HepG2 (cell line): Measurements from ENCODE around the gene SGPL1.

ENCODE experiments used
- CTCF ChIP-seq: sonication (generic); formaldehyde crosslinking; IDR thresholded peaks from 2 replicates; pipeline ENCODE4 v1.5.0; 2020; ENCODE audit warnings: mild to moderate bottlenecking, missing genetic modification reagents, moderate library complexity
- EP300 ChIP-seq, 3 experiments: sonication (generic) in 1 of 3; formaldehyde crosslinking in 1 of 3; IDR thresholded peaks; 2 replicates each; pipeline versions ENCODE4 v1.5.1 to v1.6.1; 2011 to 2020; ENCODE audit warnings: low read depth in 2 of 3, low read length in 2 of 3, borderline replicate concordance in 1 of 3, improper control_type of control experiment in 1 of 3, mild to moderate bottlenecking in 1 of 3, missing genetic modification reagents in 1 of 3, moderate library complexity in 1 of 3
- RAD21 ChIP-seq: fragments of 450-650 bp; formaldehyde crosslinking; IDR thresholded peaks from 2 replicates; pipeline ENCODE4 v1.5.0; 2020; ENCODE audit warnings: mild to moderate bottlenecking
- RFX5 ChIP-seq: IDR thresholded peaks from 2 replicates; pipeline ENCODE4 v1.6.1; 2011; ENCODE audit warnings: low read depth, low read length, improper control_type of control experiment
- SMARCC2 ChIP-seq: fragments of 450-650 bp; IDR thresholded peaks from 2 replicates; pipeline ENCODE4 v1.6.1; 2017; ENCODE audit warnings: antibody characterized with exemption, mild to moderate bottlenecking
- SRF ChIP-seq: IDR thresholded peaks from 2 replicates; pipeline ENCODE4 v1.6.1; 2011; ENCODE audit warnings: mild to moderate bottlenecking, low read depth, low read length, moderate library complexity
- ZZZ3 ChIP-seq: sonication (generic); formaldehyde crosslinking; IDR thresholded peaks from 2 replicates; pipeline ENCODE4 v1.4.0; 2020; ENCODE audit warnings: missing genetic modification reagents, mild to moderate bottlenecking, borderline replicate concordance

GRCh38 chr10:70896551-70896950 lies 80.8 kb downstream of the SGPL1 start:
- TF ChIP-seq SMARCC2 (no peak), RFX5 (no peak), ZZZ3 (no peak), EP300 (IDR thresholded peaks at IDR 0.05; ENCODE audit: low read depth in 2 of 2, low read length in 2 of 2) (no peak), EP300 (CRISPR knock-in tag; IDR thresholded peaks at IDR 0.05; ENCODE audit: borderline replicate concordance) (no peak), RAD21 (CRISPR knock-in tag) (no peak), CTCF (CRISPR knock-in tag) (no peak), SRF (no peak)
